HAP-1 (cell line): ENCODE results near the gene CEP112.
A peak's percentile ranks its signal among the peaks of the same experiment; 100 is the strongest.

Experiments
- DNase-seq, 2 experiments: peaks; one replicate each; pipeline ENCODE4 v3.0.0-alpha.2; 2016 to 2020; ENCODE audit warnings: low spot score in 2 of 2
- H3K27me3 ChIP-seq: fragments of 250-450 bp; sonication (Bioruptor Pico); 2 replicates; pipeline ENCODE4 v1.5.1; 2020; ENCODE audit warnings: low read depth, mild to moderate bottlenecking, moderate library complexity
- H3K36me3 ChIP-seq: fragments of 250-450 bp; sonication (Bioruptor Pico); replicated peaks from 2 replicates; pipeline ENCODE4 v1.5.1; 2020; ENCODE audit warnings: mild to moderate bottlenecking
- H3K4me1 ChIP-seq: fragments of 250-450 bp; sonication (Bioruptor Pico); 2 replicates; pipeline ENCODE4 v1.5.1; 2020; ENCODE audit warnings: mild to moderate bottlenecking
- H3K4me3 ChIP-seq: fragments of 250-450 bp; sonication (Bioruptor Pico); 2 replicates; pipeline ENCODE4 v1.5.1; 2020; ENCODE audit warnings: mild to moderate bottlenecking, moderate library complexity
- H3K9me3 ChIP-seq: fragments of 250-450 bp; sonication (Bioruptor Pico); 2 replicates; pipeline ENCODE4 v1.5.1; 2020; ENCODE audit warnings: mild to moderate bottlenecking, moderate library complexity
- in situ Hi-C: fragments of 300-500 bp; cut with MboI; formaldehyde crosslinking; loops from 3 replicates; pipeline ENCODE4 v1.14.3; 2020; ENCODE audit warnings: low sequenced_read_pairs, inconsistent platforms, mixed read lengths

Gene CEP112

GRCh38 chr17:65967372-65967771, 224.6 kb downstream of the CEP112 start:
- no peak overlapping the region for H3K4me3 ChIP-seq
- no peaks in the 10 kb centered on the region for H3K36me3 ChIP-seq
- H3K27me3 ChIP-seq = no peaks in the 10 kb centered on the region
- in situ Hi-C loops = no loop called here
- H3K4me1 ChIP-seq = no peaks in the 10 kb centered on the region
- no peak for DNase-seq
- H3K9me3 ChIP-seq = no peaks in the 10 kb centered on the region

DNA sequence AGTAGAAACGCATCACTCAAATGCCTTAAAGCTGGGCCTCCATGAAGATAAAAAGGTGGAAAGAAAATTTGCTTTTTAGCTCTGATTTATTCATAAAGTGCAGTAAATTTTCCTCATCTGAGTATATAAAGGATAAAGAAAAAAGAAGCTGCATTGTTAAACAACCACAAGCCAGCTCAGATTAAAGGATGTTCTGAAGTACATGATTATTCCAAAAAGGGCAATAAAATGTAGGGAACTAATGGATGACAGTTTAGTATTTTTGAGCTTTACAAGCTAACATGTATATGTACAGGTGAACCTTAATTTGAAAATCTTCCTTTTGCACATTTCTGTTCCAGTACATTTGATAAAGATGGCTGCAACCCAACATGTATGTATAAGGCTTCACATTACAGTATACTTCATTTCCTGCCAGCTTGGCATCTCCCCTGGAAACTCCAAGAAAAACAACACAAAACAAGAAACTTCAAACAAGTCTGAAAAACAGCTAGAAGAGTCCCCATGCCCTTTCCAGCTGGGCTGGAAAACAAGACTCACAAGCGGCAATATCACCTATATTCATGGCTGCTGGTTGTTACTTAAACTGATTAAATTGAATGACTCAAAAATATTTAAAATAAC, 225.7 kb downstream of the CEP112 start:
- no peaks in the 10 kb centered on the region for H3K36me3 ChIP-seq
- H3K4me3 ChIP-seq = no peak overlapping the region
- H3K4me1 ChIP-seq = no peaks in the 10 kb centered on the region
- in situ Hi-C loops = no loop called here
- H3K27me3 ChIP-seq = no peaks in the 10 kb centered on the region
- H3K9me3 ChIP-seq = no peaks in the 10 kb centered on the region
- DNase-seq = no peak

DNA sequence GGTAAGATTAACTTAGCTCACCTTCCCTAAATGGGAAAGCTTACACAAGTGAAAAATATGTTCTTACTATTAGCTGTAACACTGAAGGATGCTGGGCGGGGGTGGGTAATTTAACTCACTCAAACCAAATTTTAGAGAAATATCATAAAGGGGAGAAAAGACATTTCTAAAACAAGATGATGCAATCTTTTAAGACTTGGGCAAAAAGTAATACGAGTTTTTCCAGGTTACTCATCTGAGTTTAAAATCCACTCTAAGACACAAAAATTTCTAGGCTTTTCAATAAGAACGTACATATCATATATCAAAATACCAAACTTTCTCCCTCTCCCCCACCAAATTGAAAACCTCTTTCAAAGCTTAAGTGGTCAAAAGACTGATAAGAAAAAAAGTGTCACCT, 228.8 kb downstream of the CEP112 start:
- in situ Hi-C loops = no loop called here
- no peak overlapping the region for H3K4me3 ChIP-seq
- no peaks in the 10 kb centered on the region for H3K27me3 ChIP-seq
- no peak for DNase-seq
- no peaks in the 10 kb centered on the region for H3K4me1 ChIP-seq
- no peaks in the 10 kb centered on the region for H3K9me3 ChIP-seq
- no peaks in the 10 kb centered on the region for H3K36me3 ChIP-seq

GRCh38 chr17:65959630-65960029, 232.3 kb downstream of the CEP112 start:
- no peaks in the 10 kb centered on the region for H3K4me1 ChIP-seq
- H3K36me3 ChIP-seq = no peaks in the 10 kb centered on the region
- in situ Hi-C loops = no loop called here
- no peak overlapping the region for H3K4me3 ChIP-seq
- H3K9me3 ChIP-seq = no peaks in the 10 kb centered on the region
- no peak for DNase-seq
- no peaks in the 10 kb centered on the region for H3K27me3 ChIP-seq

- no peaks in the 10 kb centered on the region for H3K27me3 ChIP-seq
- no peaks in the 10 kb centered on the region; the same call in 1 of the 2 replicates for H3K9me3 ChIP-seq
- H3K4me3 ChIP-seq = no peak overlapping the region
- in situ Hi-C loops = no loop called here
- no peak for DNase-seq
- no peaks in the 10 kb centered on the region for H3K36me3 ChIP-seq
- H3K4me1 ChIP-seq = no peaks in the 10 kb centered on the region
Measured at GRCh38 chr17:65956814-65957213, 235.1 kb downstream of the CEP112 start.

DNA sequence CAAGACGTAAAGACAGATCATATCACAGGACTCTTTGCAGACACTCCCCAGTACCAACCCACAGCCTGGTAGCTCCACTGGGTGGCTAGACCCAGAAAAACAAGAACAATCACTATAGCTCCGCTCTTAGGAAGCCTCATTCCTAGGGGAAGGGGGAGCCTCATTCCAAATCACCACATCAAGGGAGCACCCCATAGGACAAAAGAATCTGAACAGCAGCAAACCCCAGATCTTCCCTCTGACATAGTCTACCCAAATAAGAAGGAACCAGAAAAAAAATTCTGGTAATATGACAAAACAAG, 237.8 kb downstream of the CEP112 start:
- in situ Hi-C loops = no loop called here
- no peaks in the 10 kb centered on the region for H3K4me1 ChIP-seq

DNA sequence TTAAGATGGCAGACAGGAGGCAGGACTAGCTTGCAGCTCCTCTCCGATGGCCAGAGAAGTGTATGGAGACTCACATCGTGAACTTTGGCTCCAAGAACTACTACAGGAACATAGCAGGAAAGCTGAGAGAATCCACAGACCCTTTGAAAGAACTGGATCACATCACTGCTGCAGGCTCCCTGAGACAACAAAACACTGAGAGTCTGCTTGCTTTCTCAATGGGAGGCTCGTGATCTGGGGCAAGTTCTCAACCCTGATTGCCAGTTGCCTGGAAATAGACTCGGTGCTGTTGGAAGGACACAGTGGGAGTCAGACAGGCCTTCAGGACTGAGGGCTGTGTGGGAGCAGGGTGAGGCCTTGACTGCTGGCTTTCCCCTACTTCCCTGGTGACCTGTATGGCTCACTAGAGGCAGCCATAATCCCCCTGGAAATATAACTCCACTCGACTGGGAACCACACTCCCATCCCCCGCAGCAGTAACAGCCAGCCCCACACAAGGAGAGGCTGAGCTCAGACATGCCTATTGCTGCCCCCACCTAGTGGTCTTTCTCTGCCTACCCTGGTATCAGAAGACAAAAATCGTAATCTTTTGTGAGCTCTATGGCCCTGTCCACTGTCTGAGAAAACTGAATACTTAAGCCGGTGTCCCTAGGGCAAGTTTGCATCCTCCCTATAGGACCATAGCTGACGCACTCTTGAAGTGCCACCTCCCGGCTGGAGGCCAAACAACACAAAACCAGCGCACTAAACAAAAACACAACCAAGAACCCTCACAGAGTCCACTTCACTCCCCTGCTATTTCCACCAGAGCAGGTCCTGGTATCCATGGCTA, 238.4 kb downstream of the CEP112 start:
- Histone ChIP-seq H3K27me3 (no peaks in the 10 kb centered on the region), H3K9me3 (no peaks in the 10 kb centered on the region; the same call in 1 of the 2 replicates), H3K4me3 (no peak overlapping the region), H3K36me3 (no peaks in the 10 kb centered on the region), H3K4me1 (no peaks in the 10 kb centered on the region)
- peak in 1 of 2 experiments; percentile 14 for DNase-seq
- in situ Hi-C loops = no loop called here

More for the DNA sequence above, 237.8 kb downstream of the CEP112 start:
- no peaks in the 10 kb centered on the region; the same call in 1 of the 2 replicates for H3K9me3 ChIP-seq
- H3K27me3 ChIP-seq = no peaks in the 10 kb centered on the region
- no peak overlapping the region for H3K4me3 ChIP-seq
- no peak for DNase-seq
- H3K36me3 ChIP-seq = no peaks in the 10 kb centered on the region

GRCh38 chr17:65952586-65952985, 239.3 kb downstream of the CEP112 start:
- H3K4me1 ChIP-seq = no peaks in the 10 kb centered on the region
- H3K27me3 ChIP-seq = no peaks in the 10 kb centered on the region
- no peak overlapping the region for H3K4me3 ChIP-seq
- in situ Hi-C loops = no loop called here
- no peaks in the 10 kb centered on the region; the same call in 1 of the 2 replicates for H3K9me3 ChIP-seq
- H3K36me3 ChIP-seq = no peaks in the 10 kb centered on the region
- no peak for DNase-seq

DNA sequence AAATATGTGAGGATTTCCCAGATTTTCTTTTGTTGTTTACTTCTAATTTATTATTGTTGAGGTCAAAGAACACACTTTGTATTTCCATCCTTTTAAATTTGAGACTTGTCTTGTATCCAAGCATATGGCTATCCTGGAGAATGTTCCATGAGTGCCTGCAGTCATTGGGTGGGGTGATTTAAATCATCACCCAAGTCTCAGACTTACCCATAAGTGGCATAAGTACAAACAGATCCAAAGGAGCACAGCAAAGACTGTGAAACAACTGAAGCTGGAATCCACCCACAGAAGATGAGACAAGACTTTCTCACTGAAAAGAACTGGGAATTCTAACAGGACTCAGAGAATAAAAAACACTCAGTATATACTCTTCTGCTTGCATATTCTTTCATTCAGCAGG, 239.9 kb downstream of the CEP112 start:
- Histone ChIP-seq H3K27me3 (no peaks in the 10 kb centered on the region), H3K9me3 (no peaks in the 10 kb centered on the region; the same call in 1 of the 2 replicates), H3K4me1 (no peaks in the 10 kb centered on the region), H3K4me3 (no peak overlapping the region), H3K36me3 (no peaks in the 10 kb centered on the region)
- no peak for DNase-seq
- in situ Hi-C loops = no loop called here

GRCh38 chr17:65947831-65948230, 244.1 kb downstream of the CEP112 start:
- H3K9me3 ChIP-seq = no peaks in the 10 kb centered on the region; the same call in 1 of the 2 replicates
- no peaks in the 10 kb centered on the region for H3K36me3 ChIP-seq
- no peak overlapping the region for H3K4me3 ChIP-seq
- H3K4me1 ChIP-seq = no peaks in the 10 kb centered on the region
- no peaks in the 10 kb centered on the region for H3K27me3 ChIP-seq
- in situ Hi-C loops = no loop called here
- DNase-seq = no peak

DNA sequence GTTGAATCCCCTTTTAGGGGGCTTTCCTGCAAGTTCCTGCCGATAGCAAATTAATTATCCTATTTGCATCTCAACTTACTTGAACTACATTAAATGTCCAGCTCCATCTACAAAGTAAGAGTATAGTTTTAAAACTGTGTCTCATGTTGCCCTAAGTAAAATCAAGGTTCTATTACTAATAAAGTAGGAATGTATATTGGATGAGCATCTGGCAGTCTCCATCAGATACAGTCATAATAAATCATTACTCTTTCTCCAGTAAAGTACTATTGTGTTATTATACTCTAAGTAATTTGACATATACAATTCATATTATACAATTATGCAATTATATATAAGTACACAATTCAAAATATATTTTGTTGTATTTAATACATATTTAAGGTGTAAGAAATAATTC, 249.3 kb downstream of the CEP112 start:
- in situ Hi-C loops = no loop called here
- Histone ChIP-seq H3K9me3 (no peaks in the 10 kb centered on the region), H3K27me3 (no peaks in the 10 kb centered on the region), H3K4me3 (no peak overlapping the region), H3K36me3 (no peaks in the 10 kb centered on the region), H3K4me1 (no peaks in the 10 kb centered on the region)
- DNase-seq = no peak

DNA sequence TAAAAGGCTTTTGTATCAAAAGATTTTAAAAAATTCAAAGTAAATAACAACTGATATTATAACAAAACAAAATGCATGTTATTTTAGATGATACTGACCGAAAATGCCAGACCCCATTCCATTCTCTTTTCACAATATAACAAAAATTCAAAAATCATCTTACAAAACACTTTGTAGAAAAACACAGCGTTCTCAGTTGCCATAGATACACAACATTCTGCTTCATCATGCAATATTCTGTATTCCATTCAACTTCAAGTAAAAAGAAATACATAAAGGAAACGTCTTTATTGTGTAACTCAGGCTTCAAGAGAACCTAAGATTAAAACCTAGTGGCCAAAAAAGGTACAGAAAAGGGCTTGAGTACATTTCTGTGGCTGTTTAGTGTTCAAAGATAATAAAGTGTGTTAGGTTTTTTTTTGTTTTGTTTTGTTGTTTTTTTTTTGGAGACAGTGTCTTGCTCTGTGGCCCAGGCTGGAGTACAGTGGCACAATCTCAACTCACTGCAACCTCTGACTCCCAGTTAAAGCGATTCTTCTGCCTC, 250.5 kb downstream of the CEP112 start:
- H3K36me3 ChIP-seq = no peaks in the 10 kb centered on the region
- H3K27me3 ChIP-seq = no peaks in the 10 kb centered on the region
- H3K4me3 ChIP-seq = no peak overlapping the region
- in situ Hi-C loops = no loop called here
- H3K9me3 ChIP-seq = no peaks in the 10 kb centered on the region
- no peak for DNase-seq
- H3K4me1 ChIP-seq = no peaks in the 10 kb centered on the region

- Histone ChIP-seq H3K27me3 (no peaks in the 10 kb centered on the region), H3K9me3 (no peaks in the 10 kb centered on the region), H3K4me3 (no peak overlapping the region), H3K4me1 (no peaks in the 10 kb centered on the region), H3K36me3 (no peaks in the 10 kb centered on the region)
- DNase-seq = no peak
- in situ Hi-C loops = no loop called here
Measured at GRCh38 chr17:65936013-65936412, 255.9 kb downstream of the CEP112 start.

DNA sequence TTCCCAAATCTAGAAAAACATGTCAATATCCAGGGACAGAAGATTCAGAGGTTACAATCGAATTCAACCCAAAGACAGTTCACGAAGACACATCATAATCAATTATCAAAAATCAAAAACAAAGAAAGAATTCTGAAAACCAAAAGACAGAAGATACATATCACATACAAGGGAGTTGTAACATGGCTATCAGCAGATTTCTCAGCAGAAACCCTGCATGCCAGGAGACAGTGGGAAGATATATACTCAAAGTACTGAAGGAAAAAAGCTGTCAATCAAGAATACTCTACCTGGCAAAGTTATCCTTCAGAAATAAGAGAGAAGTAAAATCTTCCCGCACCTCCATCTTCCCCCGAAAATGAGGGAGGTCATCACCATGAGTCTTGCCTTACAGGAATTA, 258.6 kb downstream of the CEP112 start:
- Histone ChIP-seq H3K4me1 (no peaks in the 10 kb centered on the region), H3K36me3 (no peaks in the 10 kb centered on the region), H3K27me3 (no peaks in the 10 kb centered on the region), H3K4me3 (no peak overlapping the region), H3K9me3 (no peaks in the 10 kb centered on the region)
- in situ Hi-C loops = no loop called here
- no peak for DNase-seq
